Measurements from ENCODE around the gene PIWIL1. TPM values are rescaled to one million over a fixed set of nuclear protein-coding genes. Genes with fewer than 3 reads are reported as not detected.

Gene PIWIL1
- total RNA-seq, 1 experiment from 2014 or later, result not detected

GRCh38 chr12:130342442-130342841 lies 4.8 kb downstream of the PIWIL1 start:
- H3K4me1 ChIP-seq (ENCODE audit: control insufficient read depth in 1 of 2, insufficient read depth in 2 of 2, low read length in 2 of 2), result no peaks in the 10 kb centered on the region
- no peaks in the 10 kb centered on the region for H3K79me2 ChIP-seq (ENCODE audit: insufficient read depth, low read length)
- DNase-seq (ENCODE audit: low read depth, low spot score) (no peak), ATAC-seq (no peak)
- ChIA-PET POLR2A (no interaction called here), CTCF (no interaction called here), RAD21 (ENCODE audit: low non-redundant PET in 1 of 2, low total read pairs in 2 of 2, uncharacterized antibody in 2 of 2, unreplicated experiment in 2 of 2) (no interaction called here)
- no peak overlapping the region for H3K27ac ChIP-seq (ENCODE audit: low read depth, low read length)
- H3K9me3 ChIP-seq (ENCODE audit: control insufficient read depth in 1 of 2, insufficient read depth in 1 of 2, low read depth in 1 of 2, low read length in 2 of 2), result no peaks in the 10 kb centered on the region
- no peaks in the 10 kb centered on the region for H3K27me3 ChIP-seq (ENCODE audit: insufficient read depth, low read length)
- H3K4me3 ChIP-seq (replicated peaks in 1 of 2; ENCODE audit: low read depth in 1 of 2, low read length in 2 of 2), result no peak overlapping the region
- H3K36me3 ChIP-seq (ENCODE audit: control insufficient read depth in 1 of 2, insufficient read depth in 2 of 2, low read length in 2 of 2), result no peaks in the 10 kb centered on the region
- TF ChIP-seq EGR1 (IDR thresholded peaks at IDR 0.05; ENCODE audit: low read depth) (no peak), SRF (IDR thresholded peaks at IDR 0.05; ENCODE audit: low read depth) (no peak), ZNF274 (IDR thresholded peaks at IDR 0.05; ENCODE audit: low read depth, low read length) (no peak), POLR2AphosphoS5 (IDR thresholded peaks at IDR 0.05; ENCODE audit: low read depth, low read length) (no peak), CBX3 (IDR thresholded peaks at IDR 0.05; ENCODE audit: low read depth) (no peak), ATF3 (IDR thresholded peaks at IDR 0.05) (no peak), SIN3A (IDR thresholded peaks at IDR 0.05; ENCODE audit: low read depth) (no peak), TCF7L2 (IDR thresholded peaks at IDR 0.05; ENCODE audit: borderline replicate concordance, extremely low read depth, insufficient read depth, insufficient read length) (no peak), EZH2phosphoT487 (IDR thresholded peaks at IDR 0.05; ENCODE audit: borderline replicate concordance) (no peak), ZFX (IDR thresholded peaks at IDR 0.05) (no peak), SP1 (IDR thresholded peaks at IDR 0.05; ENCODE audit: low read depth) (no peak), POLR2A (IDR thresholded peaks at IDR 0.05; ENCODE audit: borderline replicate concordance, extremely low read depth, insufficient read depth, insufficient read length) (no peak)
- TF ChIP-seq, protein P1, sequence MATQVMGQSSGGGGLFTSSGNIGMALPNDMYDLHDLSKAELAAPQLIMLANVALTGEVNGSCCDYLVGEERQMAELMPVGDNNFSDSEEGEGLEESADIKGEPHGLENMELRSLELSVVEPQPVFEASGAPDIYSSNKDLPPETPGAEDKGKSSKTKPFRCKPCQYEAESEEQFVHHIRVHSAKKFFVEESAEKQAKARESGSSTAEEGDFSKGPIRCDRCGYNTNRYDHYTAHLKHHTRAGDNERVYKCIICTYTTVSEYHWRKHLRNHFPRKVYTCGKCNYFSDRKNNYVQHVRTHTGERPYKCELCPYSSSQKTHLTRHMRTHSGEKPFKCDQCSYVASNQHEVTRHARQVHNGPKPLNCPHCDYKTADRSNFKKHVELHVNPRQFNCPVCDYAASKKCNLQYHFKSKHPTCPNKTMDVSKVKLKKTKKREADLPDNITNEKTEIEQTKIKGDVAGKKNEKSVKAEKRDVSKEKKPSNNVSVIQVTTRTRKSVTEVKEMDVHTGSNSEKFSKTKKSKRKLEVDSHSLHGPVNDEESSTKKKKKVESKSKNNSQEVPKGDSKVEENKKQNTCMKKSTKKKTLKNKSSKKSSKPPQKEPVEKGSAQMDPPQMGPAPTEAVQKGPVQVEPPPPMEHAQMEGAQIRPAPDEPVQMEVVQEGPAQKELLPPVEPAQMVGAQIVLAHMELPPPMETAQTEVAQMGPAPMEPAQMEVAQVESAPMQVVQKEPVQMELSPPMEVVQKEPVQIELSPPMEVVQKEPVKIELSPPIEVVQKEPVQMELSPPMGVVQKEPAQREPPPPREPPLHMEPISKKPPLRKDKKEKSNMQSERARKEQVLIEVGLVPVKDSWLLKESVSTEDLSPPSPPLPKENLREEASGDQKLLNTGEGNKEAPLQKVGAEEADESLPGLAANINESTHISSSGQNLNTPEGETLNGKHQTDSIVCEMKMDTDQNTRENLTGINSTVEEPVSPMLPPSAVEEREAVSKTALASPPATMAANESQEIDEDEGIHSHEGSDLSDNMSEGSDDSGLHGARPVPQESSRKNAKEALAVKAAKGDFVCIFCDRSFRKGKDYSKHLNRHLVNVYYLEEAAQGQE (IDR thresholded peaks at IDR 0.05; ENCODE audit: low read depth), result no peak
- TF ChIP-seq, protein P2, sequence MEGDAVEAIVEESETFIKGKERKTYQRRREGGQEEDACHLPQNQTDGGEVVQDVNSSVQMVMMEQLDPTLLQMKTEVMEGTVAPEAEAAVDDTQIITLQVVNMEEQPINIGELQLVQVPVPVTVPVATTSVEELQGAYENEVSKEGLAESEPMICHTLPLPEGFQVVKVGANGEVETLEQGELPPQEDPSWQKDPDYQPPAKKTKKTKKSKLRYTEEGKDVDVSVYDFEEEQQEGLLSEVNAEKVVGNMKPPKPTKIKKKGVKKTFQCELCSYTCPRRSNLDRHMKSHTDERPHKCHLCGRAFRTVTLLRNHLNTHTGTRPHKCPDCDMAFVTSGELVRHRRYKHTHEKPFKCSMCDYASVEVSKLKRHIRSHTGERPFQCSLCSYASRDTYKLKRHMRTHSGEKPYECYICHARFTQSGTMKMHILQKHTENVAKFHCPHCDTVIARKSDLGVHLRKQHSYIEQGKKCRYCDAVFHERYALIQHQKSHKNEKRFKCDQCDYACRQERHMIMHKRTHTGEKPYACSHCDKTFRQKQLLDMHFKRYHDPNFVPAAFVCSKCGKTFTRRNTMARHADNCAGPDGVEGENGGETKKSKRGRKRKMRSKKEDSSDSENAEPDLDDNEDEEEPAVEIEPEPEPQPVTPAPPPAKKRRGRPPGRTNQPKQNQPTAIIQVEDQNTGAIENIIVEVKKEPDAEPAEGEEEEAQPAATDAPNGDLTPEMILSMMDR (IDR thresholded peaks at IDR 0.05 in 2 of 3, conservative IDR thresholded peaks at IDR 0.05 in 1 of 3; ENCODE audit: borderline replicate concordance in 1 of 3, insufficient read depth in 1 of 3, low read depth in 2 of 3, low read length in 2 of 3), result no peak
- H3K9ac ChIP-seq (ENCODE audit: low read length), result no peak overlapping the region
- no peaks in the 10 kb centered on the region for H3K9me2 ChIP-seq (ENCODE audit: insufficient read depth)
- H2AFZ ChIP-seq (ENCODE audit: low read depth, low read length, poor library complexity, severe bottlenecking), result no peak overlapping the region
- H4K20me1 ChIP-seq (ENCODE audit: insufficient read depth), result no peaks in the 10 kb centered on the region
- BruUV-seq (replicated peaks), result no TSS peak
- intact Hi-C loops (cut with micrococcal nuclease), result no loop called here
- no peak overlapping the region for H3K4me2 ChIP-seq (ENCODE audit: low read length)
